Left lung (tissue), 10 donors: ENCODE measurements around the gene RAPGEF2. TPM values are rescaled to one million over a fixed set of nuclear protein-coding genes. Genes with fewer than 3 reads are reported as not detected.

Experiments
- ATAC-seq: fragments of 200-7000 bp; cut with Tn5 transposase; one replicate; pipeline ENCODE4 v1.9.1; 2020; ENCODE audit warnings: moderate library complexity
- DNase-seq, 4 donors: peaks; one replicate each; pipeline ENCODE4 v3.0.0-alpha.2; 2013 to 2020
- H3K27ac ChIP-seq, 2 donors: fragments of 200-600 bp; sonication (generic) in 1 of 2; one replicate each; pipeline versions ENCODE4 v1.5.0 to v1.8.0; 2020 to 2021
- H3K27me3 ChIP-seq, 2 donors: fragments of 200-600 bp; sonication (generic) in 1 of 2; one replicate each; pipeline versions ENCODE4 v1.5.0 to v1.8.0; 2020 to 2021
- H3K36me3 ChIP-seq, 2 donors: fragments of 200-600 bp; sonication (generic) in 1 of 2; one replicate each; pipeline versions ENCODE4 v1.5.0 to v1.8.0; 2020 to 2021
- H3K4me1 ChIP-seq, 2 donors: fragments of 200-600 bp; one replicate each; pipeline ENCODE4 v1.8.0; 2021
- H3K4me3 ChIP-seq, 2 donors: fragments of 200-600 bp; sonication (generic) in 1 of 2; one replicate each; pipeline versions ENCODE4 v1.5.0 to v1.8.0; 2020 to 2021; ENCODE audit warnings: mild to moderate bottlenecking in 1 of 2
- H3K9me3 ChIP-seq, 2 donors: fragments of 200-600 bp; sonication (generic) in 1 of 2; one replicate each; pipeline versions ENCODE4 v1.5.0 to v1.8.0; 2020 to 2021
- CTCF ChIP-seq, 2 donors: fragments of 200-600 bp; sonication (generic) in 1 of 2; IDR thresholded peaks; one replicate each; pipeline versions ENCODE4 v1.5.0 to v1.8.0; 2021; ENCODE audit warnings: antibody characterized with exemption in 2 of 2
- intact Hi-C, 2 donors: fragments of 100-400 bp; cut with DNase I; formaldehyde crosslinking; loops; one replicate each; pipeline versions ENCODE4 v1.11.2 to v1.14.2; 2022
- polyA plus RNA-seq, 6 donors: library from polyadenylated mRNA; unstranded; fragments of 120-200 nt; gene quantifications; one replicate each; pipeline ENCODE4 v1.2.1, GENCODE V29; 2013; ENCODE audit not compliant: insufficient read length in 6 of 6
- total RNA-seq, 2 donors: library from RNA; stranded (reverse); fragmentation: NEBNext Ultra II Directional; extraction: Animal tissue kit (Norgen Biotek cat#: 25700); gene quantifications; one replicate each; pipeline ENCODE4 v1.2.1, GENCODE V29; 2021
- donor health status: DM: no; HTN: yes; CAD: no.
- donor health status: DM: no; HTN: no; CAD: no.

RAPGEF2 gene
- total and polyA plus RNA-seq, 8 donors, result 39.9 to 52.0 (median 45.4) TPM

- DNase-seq, result peak; percentile 12 to 82 (median 65)
- Histone ChIP-seq H3K4me1 (peaks cover 17 to 81% of the 10 kb centered on the region in 2 donors), H3K36me3 (no peaks in the 10 kb centered on the region), H3K27ac (peak overlapping the region in 1 of 2 donors; percentile 48), H3K27me3 (no peaks in the 10 kb centered on the region), H3K4me3 (no peak overlapping the region), H3K9me3 (no peaks in the 10 kb centered on the region)
- peak; percentile 93 for ATAC-seq
- TF ChIP-seq CTCF (IDR thresholded peaks at IDR 0.05), result peak; percentile 73 to 89
- intact Hi-C loops, result loop anchor here in 1 of 2 donors (10.0 kb wide), 1 partner anchor 321 kb away; no protein-coding TSS in a partner anchor
Observed at GRCh38 chr4:159175085-159175988, 72.5 kb downstream of the RAPGEF2 start.

GRCh38 chr4:159175989-159176375 is 73.1 kb downstream of the RAPGEF2 start:
- TF ChIP-seq CTCF (IDR thresholded peaks at IDR 0.05), result no peak
- Histone ChIP-seq H3K4me1 (peaks cover 17 to 87% of the 10 kb centered on the region in 2 donors), H3K9me3 (no peaks in the 10 kb centered on the region), H3K4me3 (no peak overlapping the region), H3K36me3 (no peaks in the 10 kb centered on the region), H3K27me3 (no peaks in the 10 kb centered on the region), H3K27ac (peak overlapping the region; percentile 9 to 48)
- ATAC-seq, result peak; percentile 29
- intact Hi-C loops, result loop anchor here in 1 of 2 donors (10.0 kb wide), 1 partner anchor 321 kb away; no protein-coding TSS in a partner anchor
- no peak for DNase-seq

- H3K4me3 ChIP-seq, result no peak overlapping the region
- intact Hi-C loops, result loop anchor here in 1 of 2 donors (10.0 kb wide), 1 partner anchor 323 kb away; no protein-coding TSS in a partner anchor
- H3K36me3 ChIP-seq, result no peaks in the 10 kb centered on the region
- no peak for TF ChIP-seq CTCF (IDR thresholded peaks at IDR 0.05)
- no peaks in the 10 kb centered on the region for H3K9me3 ChIP-seq
- H3K27ac ChIP-seq, result peak overlapping the region; percentile 9 to 53
- DNase-seq (no peak), ATAC-seq (no peak)
- no peaks in the 10 kb centered on the region for H3K27me3 ChIP-seq
- H3K4me1 ChIP-seq, result peaks cover 17 to 79% of the 10 kb centered on the region in 2 donors
Observed at GRCh38 chr4:159177265-159178150, 74.6 kb downstream of the RAPGEF2 start.

- ATAC-seq (peak; percentile 25), DNase-seq (no peak)
- no peak for TF ChIP-seq CTCF (IDR thresholded peaks at IDR 0.05)
- H3K36me3 ChIP-seq, result no peaks in the 10 kb centered on the region
- H3K27me3 ChIP-seq, result no peaks in the 10 kb centered on the region
- no peaks in the 10 kb centered on the region for H3K9me3 ChIP-seq
- intact Hi-C loops, result loop anchor here in 1 of 2 donors (10.0 kb wide), 1 partner anchor 323 kb away; no protein-coding TSS in a partner anchor
- peak overlapping the region in 1 of 2 donors; percentile 53 for H3K27ac ChIP-seq
- peaks cover 17 to 75% of the 10 kb centered on the region in 2 donors for H3K4me1 ChIP-seq
- H3K4me3 ChIP-seq, result no peak overlapping the region
Observed at GRCh38 chr4:159178151-159178546, 75.3 kb downstream of the RAPGEF2 start.
